Stimulated activated naive B cell treated with anti-CD40 and anti-IgM and Interleukin-4, amounts not matched to agents 10 μg/mL and 1 μg/mL and 100 μg/mL, for 72 hours (primary cell): ENCODE results near the gene ZNF497.
"Not testable (repeated sequence)": the region's sequence is repeated elsewhere in the genome, so short reads cannot be mapped to it uniquely, and the experiment has no call there.

Source experiments
- ATAC-seq, 2 donors: fragments of 150-1000 bp; cut with Tn5 transposase; replicated peaks; 2 replicates each; pipeline ENCODE4 v1.10.0; 2021; ENCODE audit warnings: moderate library complexity in 1 of 2
- DNase-seq: peaks from one replicate; pipeline ENCODE4 v3.0.0; 2021
- H3K27ac Mint-ChIP-seq: one replicate; pipeline ENCODE4 v1.8.0; 2022; ENCODE audit warnings: mild to moderate bottlenecking, mixed read lengths
- H3K27me3 Mint-ChIP-seq, 2 donors: one replicate each; pipeline ENCODE4 v1.8.0; 2022; ENCODE audit warnings: mixed read lengths in 2 of 2
- H3K36me3 Mint-ChIP-seq, 2 donors: one replicate each; pipeline ENCODE4 v1.8.0; 2022; ENCODE audit warnings: mixed read lengths in 2 of 2, mild to moderate bottlenecking in 1 of 2
- H3K4me1 Mint-ChIP-seq, 2 donors: one replicate each; pipeline ENCODE4 v1.8.0; 2022; ENCODE audit warnings: mixed read lengths in 2 of 2, mild to moderate bottlenecking in 1 of 2
- H3K4me3 Mint-ChIP-seq, 2 donors: one replicate each; pipeline ENCODE4 v1.8.0; 2022; ENCODE audit warnings: mild to moderate bottlenecking in 2 of 2, mixed read lengths in 2 of 2, moderate library complexity in 1 of 2
- H3K9me3 Mint-ChIP-seq, 2 donors: one replicate each; pipeline ENCODE4 v1.8.0; 2022; ENCODE audit warnings: mixed read lengths in 2 of 2, mild to moderate bottlenecking in 1 of 2

The ZNF497 gene

DNA sequence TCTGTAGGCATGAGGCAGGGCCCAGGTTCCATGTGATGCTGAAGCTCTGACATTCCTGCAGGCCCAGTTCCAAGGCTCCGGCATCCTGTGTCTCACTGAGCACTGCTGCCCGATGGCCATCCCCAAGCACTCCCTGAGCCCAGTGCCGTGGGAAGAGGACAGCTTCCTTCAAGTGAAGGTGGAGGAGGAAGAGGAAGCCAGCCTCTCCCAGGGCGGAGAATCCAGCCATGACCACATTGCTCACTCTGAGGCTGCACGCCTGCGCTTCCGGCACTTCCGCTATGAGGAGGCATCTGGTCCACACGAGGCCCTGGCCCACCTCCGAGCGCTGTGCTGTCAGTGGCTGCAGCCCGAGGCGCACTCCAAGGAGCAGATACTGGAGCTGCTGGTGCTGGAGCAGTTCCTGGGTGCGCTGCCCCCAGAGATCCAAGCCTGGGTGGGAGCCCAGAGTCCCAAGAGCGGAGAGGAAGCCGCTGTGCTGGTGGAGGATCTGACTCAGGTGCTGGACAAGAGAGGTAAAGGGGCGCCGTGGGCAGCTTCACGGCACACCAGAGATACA, 27.8 kb downstream of the ZNF497 start:
- Mint-ChIP-seq H3K27me3 (no peaks in the 10 kb centered on the region), H3K9me3 (peaks cover 0 to 3% of the 10 kb centered on the region in 2 donors), H3K4me3 (no peak overlapping the region), H3K36me3 (peaks cover 33 to 46% of the 10 kb centered on the region in 2 donors), H3K4me1 (peaks cover 3 to 9% of the 10 kb centered on the region in 2 donors), H3K27ac (no peak overlapping the region)
- ATAC-seq (no peak), DNase-seq (no peak)

DNA sequence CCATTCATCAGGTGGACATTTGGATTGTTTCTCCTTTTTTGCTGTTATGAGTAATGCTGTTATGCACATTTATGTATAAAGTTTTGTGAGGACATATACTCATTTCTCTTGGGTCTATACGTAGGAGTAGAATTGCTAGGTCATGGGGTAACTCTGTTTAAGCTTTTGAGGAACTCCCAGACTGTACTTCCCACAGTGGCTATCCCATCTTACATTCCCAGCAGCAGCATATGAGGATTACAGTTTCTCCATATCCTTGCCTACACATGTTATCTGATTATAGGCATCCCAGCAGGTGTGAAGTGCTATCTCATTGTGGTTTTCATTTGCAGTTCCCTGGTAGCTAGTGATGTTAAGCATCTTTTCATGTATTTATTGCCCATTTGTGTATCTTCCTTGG, 29.9 kb downstream of the ZNF497 start:
- ATAC-seq (no peak), DNase-seq (no peak)
- Mint-ChIP-seq H3K27me3 (no peaks in the 10 kb centered on the region), H3K4me3 (no peak overlapping the region), H3K27ac (no peak overlapping the region), H3K4me1 (peaks cover 10 to 18% of the 10 kb centered on the region in 2 donors), H3K36me3 (peaks cover 16 to 27% of the 10 kb centered on the region in 2 donors), H3K9me3 (no peaks in the 10 kb centered on the region)

- no peaks in the 10 kb centered on the region for H3K27me3 Mint-ChIP-seq
Measured at GRCh38 chr19:58330458-58330857, 32.1 kb downstream of the ZNF497 start.

GRCh38 chr19:58328999-58329398, 33.6 kb downstream of the ZNF497 start:
- no peaks in the 10 kb centered on the region for H3K9me3 Mint-ChIP-seq
- DNase-seq (no peak), ATAC-seq (no peak)
- H3K4me3 Mint-ChIP-seq = no peak overlapping the region
- peaks cover 6 to 9% of the 10 kb centered on the region in 2 donors for H3K4me1 Mint-ChIP-seq
- no peaks in the 10 kb centered on the region for H3K27me3 Mint-ChIP-seq
- H3K36me3 Mint-ChIP-seq = peaks cover 1 to 2% of the 10 kb centered on the region in 2 donors
- no peak overlapping the region for H3K27ac Mint-ChIP-seq

More at GRCh38 chr19:58330458-58330857, 32.1 kb downstream of the ZNF497 start:
- Mint-ChIP-seq H3K4me3 (no peak overlapping the region), H3K9me3 (no peaks in the 10 kb centered on the region), H3K36me3 (peaks cover 9 to 14% of the 10 kb centered on the region in 2 donors), H3K4me1 (peaks cover 6 to 13% of the 10 kb centered on the region in 2 donors), H3K27ac (peak overlapping the region; percentile 6)
- ATAC-seq (no peak), DNase-seq (no peak)

DNA sequence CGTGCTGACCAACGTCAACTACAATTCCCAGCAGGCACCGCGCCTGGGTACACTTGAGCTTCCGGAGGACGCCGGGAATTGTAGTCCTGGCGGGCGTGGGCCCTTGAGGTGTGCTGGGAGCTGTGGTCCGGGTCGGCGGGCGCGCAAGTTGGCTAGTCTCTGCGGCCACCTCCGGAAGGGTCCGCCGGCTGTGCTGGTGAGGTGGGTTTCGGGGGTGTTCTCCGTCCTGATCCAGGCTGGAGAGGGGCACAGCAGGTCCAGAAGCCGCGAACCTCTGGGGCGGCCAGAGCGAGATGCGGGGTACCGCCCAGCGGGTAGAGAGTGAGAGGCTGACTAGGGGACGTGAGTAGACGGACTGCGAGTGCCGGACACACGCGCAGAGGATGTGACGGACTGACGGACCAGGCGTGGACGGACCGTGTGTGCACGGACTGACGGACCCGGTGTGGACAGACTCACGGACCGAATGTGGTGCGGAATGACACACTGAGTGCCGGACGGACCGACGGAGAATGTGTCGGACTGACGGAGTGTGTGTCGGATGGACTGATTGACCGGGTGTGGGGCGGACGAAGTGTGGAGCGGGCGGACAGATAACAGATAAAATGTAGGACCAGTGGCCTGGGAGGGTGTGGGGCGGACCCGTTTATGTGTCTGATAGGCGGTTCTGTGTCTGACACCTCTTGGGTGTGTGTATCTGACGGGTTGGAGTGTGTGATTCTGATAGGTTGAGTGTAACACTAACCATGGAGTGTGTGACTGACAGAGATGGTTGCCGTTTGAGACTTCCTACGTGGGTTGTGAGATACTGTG, 35.4 kb downstream of the ZNF497 start, which contains the start of gene ZSCAN22:
Gene ZSCAN22, plus strand, starts transcription at position 81 of the 813 bp plus-strand sequence. CDS start 7,809 bp downstream, outside the sequence.
- DNase-seq = peak; percentile 88
- Mint-ChIP-seq H3K27ac (no peak within 1 kb of the TSS), H3K36me3 (peaks cover 8 to 11% of the 10 kb centered on the region in 2 donors), H3K27me3 (no peaks in the 10 kb centered on the region), H3K4me1 (peaks cover 6 to 9% of the 10 kb centered on the region in 2 donors), H3K4me3 (no peak within 1 kb of the TSS), H3K9me3 (no peaks in the 10 kb centered on the region)
- ATAC-seq = peak; percentile 88 to 93

GRCh38 chr19:58326501-58326913, 36.0 kb downstream of the ZNF497 start:
- Mint-ChIP-seq H3K9me3 (no peaks in the 10 kb centered on the region), H3K4me1 (peaks cover 6 to 9% of the 10 kb centered on the region in 2 donors), H3K27ac (no peak overlapping the region), H3K27me3 (no peaks in the 10 kb centered on the region), H3K36me3 (peaks cover 8 to 13% of the 10 kb centered on the region in 2 donors), H3K4me3 (no peak overlapping the region)
- DNase-seq (no peak), ATAC-seq (peak; percentile 33 to 43)

DNA sequence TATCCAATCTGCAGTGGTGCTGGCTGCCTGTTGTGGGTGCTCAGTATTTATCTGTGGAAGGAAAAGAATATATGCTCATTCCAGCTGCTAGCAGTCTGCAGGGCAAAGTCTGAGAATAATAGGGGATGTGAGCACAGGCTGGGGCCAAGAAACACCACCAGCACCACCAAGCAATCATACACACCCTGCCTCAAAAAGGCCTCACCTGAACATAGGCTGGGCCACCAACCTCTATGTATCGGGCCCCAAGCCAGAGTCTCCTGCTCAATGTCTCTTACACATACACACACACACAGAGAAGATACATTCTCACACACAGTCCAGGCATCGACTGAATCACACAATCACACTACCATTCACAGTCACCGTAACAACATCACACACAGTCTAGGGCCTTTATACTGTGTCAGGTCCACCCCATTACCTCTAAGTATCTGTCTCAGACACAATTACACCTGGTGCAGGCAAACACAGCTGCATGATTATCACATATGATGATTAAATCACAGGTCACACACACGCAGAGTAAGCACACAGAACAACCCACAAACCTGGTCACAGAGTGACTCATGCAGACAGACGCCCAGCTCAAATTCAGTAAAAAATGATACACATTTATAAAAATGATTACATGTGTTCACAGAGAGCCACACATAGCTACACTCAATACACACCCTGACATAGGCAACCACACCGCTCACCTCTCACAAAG, 37.1 kb downstream of the ZNF497 start:
- peaks cover 7 to 14% of the 10 kb centered on the region in 2 donors for H3K36me3 Mint-ChIP-seq
- no peak overlapping the region for H3K4me3 Mint-ChIP-seq
- ATAC-seq = no peak
- DNase-seq = no peak
- no peak overlapping the region for H3K27ac Mint-ChIP-seq
- no peaks in the 10 kb centered on the region for H3K27me3 Mint-ChIP-seq
- peaks cover 6 to 9% of the 10 kb centered on the region in 2 donors for H3K4me1 Mint-ChIP-seq
- no peaks in the 10 kb centered on the region for H3K9me3 Mint-ChIP-seq

- no peaks in the 10 kb centered on the region for H3K4me1 Mint-ChIP-seq
- H3K36me3 Mint-ChIP-seq = peaks cover 18 to 51% of the 10 kb centered on the region in 2 donors
- H3K27me3 Mint-ChIP-seq = no peaks in the 10 kb centered on the region
- no peak overlapping the region for H3K4me3 Mint-ChIP-seq
- ATAC-seq (no peak), DNase-seq (no peak)
- no peak overlapping the region for H3K27ac Mint-ChIP-seq
- H3K9me3 Mint-ChIP-seq = no peaks in the 10 kb centered on the region
Measured at GRCh38 chr19:58319241-58319640, 43.3 kb downstream of the ZNF497 start.

GRCh38 chr19:58318297-58318696, 44.3 kb downstream of the ZNF497 start:
- Mint-ChIP-seq H3K4me3 (no peak overlapping the region), H3K27ac (no peak overlapping the region), H3K27me3 (no peaks in the 10 kb centered on the region), H3K4me1 (no peaks in the 10 kb centered on the region), H3K36me3 (peaks cover 23 to 54% of the 10 kb centered on the region in 2 donors), H3K9me3 (no peaks in the 10 kb centered on the region)
- ATAC-seq = no peak
- no peak for DNase-seq

- H3K4me1 Mint-ChIP-seq = no peaks in the 10 kb centered on the region
- no peaks in the 10 kb centered on the region for H3K9me3 Mint-ChIP-seq
- ATAC-seq (no peak), DNase-seq (no peak)
- H3K27me3 Mint-ChIP-seq = no peaks in the 10 kb centered on the region
- H3K36me3 Mint-ChIP-seq = peaks cover 22 to 55% of the 10 kb centered on the region in 2 donors
- no peak overlapping the region for H3K27ac Mint-ChIP-seq
- no peak overlapping the region for H3K4me3 Mint-ChIP-seq
Measured at GRCh38 chr19:58317476-58318072, 45.0 kb downstream of the ZNF497 start.

DNA sequence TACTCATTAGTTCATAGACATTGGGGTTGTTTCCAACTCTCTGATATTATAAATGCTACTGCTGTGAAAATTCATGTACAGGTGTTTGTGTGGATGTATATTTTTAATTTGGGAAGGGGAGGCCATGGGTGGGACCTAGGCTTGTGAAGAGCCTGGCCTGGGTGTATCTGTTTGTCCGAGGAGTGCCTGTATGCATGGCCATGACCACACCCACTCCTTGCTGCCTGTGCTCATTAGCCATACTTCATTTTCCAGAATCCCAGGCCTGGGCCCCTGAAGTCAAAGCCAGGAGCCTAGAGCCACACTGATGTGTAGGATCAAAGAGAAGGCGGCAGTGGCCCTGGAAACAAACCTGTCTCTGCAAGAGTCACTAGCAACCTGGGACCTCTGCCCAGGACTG, 47.0 kb downstream of the ZNF497 start:
- no peaks in the 10 kb centered on the region for H3K27me3 Mint-ChIP-seq
- H3K4me1 Mint-ChIP-seq = peaks cover 2 to 3% of the 10 kb centered on the region in 2 donors
- ATAC-seq (no peak), DNase-seq (no peak)
- no peak overlapping the region for H3K4me3 Mint-ChIP-seq
- no peak overlapping the region for H3K27ac Mint-ChIP-seq
- peaks cover 37 to 67% of the 10 kb centered on the region in 2 donors for H3K36me3 Mint-ChIP-seq
- no peaks in the 10 kb centered on the region for H3K9me3 Mint-ChIP-seq

GRCh38 chr19:58311345-58311865, 51.1 kb downstream of the ZNF497 start:
- Mint-ChIP-seq H3K36me3 (peaks cover 59 to 79% of the 10 kb centered on the region in 2 donors), H3K4me1 (peaks cover 5 to 12% of the 10 kb centered on the region in 2 donors), H3K27ac (no peak overlapping the region), H3K4me3 (no peak overlapping the region), H3K9me3 (peaks cover 0 to 4% of the 10 kb centered on the region in 2 donors), H3K27me3 (no peaks in the 10 kb centered on the region)
- DNase-seq (no peak), ATAC-seq (no peak)

- not testable (repeated sequence) for DNase-seq, H3K9me3 Mint-ChIP-seq, H3K27ac Mint-ChIP-seq, H3K27me3 Mint-ChIP-seq, ATAC-seq, H3K4me3 Mint-ChIP-seq
- peaks cover 8 to 19% of the 10 kb centered on the region in 2 donors for H3K4me1 Mint-ChIP-seq
- peaks cover 58 to 77% of the 10 kb centered on the region in 2 donors for H3K36me3 Mint-ChIP-seq
Measured at GRCh38 chr19:58310685-58311084, 51.9 kb downstream of the ZNF497 start.

DNA sequence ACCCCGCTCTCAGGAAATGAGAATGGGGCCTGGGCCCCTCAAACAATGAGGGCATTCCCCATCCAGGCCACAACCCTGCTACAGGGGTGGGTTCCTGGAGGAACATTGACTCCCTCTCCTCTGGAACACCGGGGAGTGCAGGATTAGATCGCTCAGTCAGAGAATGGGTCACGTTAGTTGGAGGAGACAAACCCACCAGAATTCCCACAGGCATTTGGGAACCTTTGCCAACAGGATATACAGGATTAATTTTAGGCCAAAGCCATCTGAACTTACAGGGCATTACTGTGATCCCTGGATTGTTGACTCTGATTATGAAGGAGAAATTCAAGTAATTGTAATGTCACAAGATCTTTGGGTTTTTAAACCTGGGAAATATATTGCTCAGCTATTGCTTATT, 54.8 kb downstream of the ZNF497 start:
- peaks cover 0 to 4% of the 10 kb centered on the region in 2 donors for H3K9me3 Mint-ChIP-seq
- DNase-seq (no peak), ATAC-seq (no peak)
- peaks cover 17 to 35% of the 10 kb centered on the region in 2 donors for H3K4me1 Mint-ChIP-seq
- H3K27me3 Mint-ChIP-seq = no peaks in the 10 kb centered on the region
- H3K27ac Mint-ChIP-seq = no peak overlapping the region
- H3K4me3 Mint-ChIP-seq = peak overlapping the region in 1 of 2 donors; percentile 21
- H3K36me3 Mint-ChIP-seq = peaks cover 56 to 71% of the 10 kb centered on the region in 2 donors
